ENCODE results near the gene XPO6.

Gene XPO6

GRCh38 chr16:28106467-28107215 is 105.1 kb downstream of the XPO6 start:
- DNase-seq: no peak

GRCh38 chr16:28105954-28106353 is 105.8 kb downstream of the XPO6 start:
- DNase-seq: no peak

- no peak for DNase-seq
Observed at GRCh38 chr16:28105297-28105696, 106.5 kb downstream of the XPO6 start.

- no peak for DNase-seq
Observed at GRCh38 chr16:28104404-28104803, 107.4 kb downstream of the XPO6 start.

GRCh38 chr16:28103516-28104170 is 108.1 kb downstream of the XPO6 start:
- no peak for DNase-seq

- no peak for DNase-seq
Observed at GRCh38 chr16:28101533-28101890, 110.3 kb downstream of the XPO6 start.

- DNase-seq: no peak
Observed at GRCh38 chr16:28100810-28101532, 110.8 kb downstream of the XPO6 start.

GRCh38 chr16:28098959-28099945 is 112.5 kb downstream of the XPO6 start:
- DNase-seq: no peak

GRCh38 chr16:28098171-28098958 is 113.4 kb downstream of the XPO6 start:
- DNase-seq: no peak

- no peak for DNase-seq
Observed at GRCh38 chr16:28096983-28097899, 114.5 kb downstream of the XPO6 start.

GRCh38 chr16:28093385-28093725 is 118.4 kb downstream of the XPO6 start:
- DNase-seq: no peak

GRCh38 chr16:28092721-28093384 is 118.9 kb downstream of the XPO6 start:
- DNase-seq: no peak

- DNase-seq: no peak
Observed at GRCh38 chr16:28091656-28092055, 120.1 kb downstream of the XPO6 start.

GRCh38 chr16:28090646-28091377 is 121.0 kb downstream of the XPO6 start:
- DNase-seq: no peak

GRCh38 chr16:28089992-28090365 is 121.8 kb downstream of the XPO6 start:
- DNase-seq: no peak

- no peak for DNase-seq
Observed at GRCh38 chr16:28089205-28089991, 122.4 kb downstream of the XPO6 start.

GRCh38 chr16:28087675-28088300 is 124.0 kb downstream of the XPO6 start:
- DNase-seq: no peak

- no peak for DNase-seq
Observed at GRCh38 chr16:28087140-28087660, 124.6 kb downstream of the XPO6 start.

Measured in effector CD4-positive, alpha-beta T cell (primary cell).